Esophagus muscularis mucosa (tissue), 4 donors: Measurements from ENCODE around the gene AFTPH. TPM values are rescaled to one million over a fixed set of nuclear protein-coding genes. Genes with fewer than 3 reads are reported as not detected.

Experiments
- DNase-seq: peaks from one replicate; pipeline ENCODE4 v3.0.0-alpha.2; 2017; ENCODE audit errors: extremely low spot score
- H3K27ac ChIP-seq, 4 donors: fragments of 200-600 bp; sonication (generic); replicated peaks in 1 of 4; 1 replicate in 3 of 4; 2 replicates in 1 of 4; pipeline ENCODE4 v1.5.1; 2016 to 2019; ENCODE audit warnings: mild to moderate bottlenecking in 1 of 4
- H3K27me3 ChIP-seq, 4 donors: fragments of 200-600 bp; sonication (generic); one replicate each; pipeline versions ENCODE4 v1.5.1 to v1.6.0; 2016 to 2019
- H3K36me3 ChIP-seq, 4 donors: fragments of 200-600 bp; sonication (generic); one replicate each; pipeline ENCODE4 v1.5.1; 2016 to 2019
- H3K4me1 ChIP-seq, 4 donors: fragments of 200-600 bp; sonication (generic); one replicate each; pipeline ENCODE4 v1.5.1; 2016 to 2019
- H3K4me3 ChIP-seq, 4 donors: fragments of 200-600 bp; sonication (generic); 1 replicate in 2 of 4; 2 replicates in 2 of 4; pipeline ENCODE4 v1.5.1; 2016 to 2019; ENCODE audit warnings: mild to moderate bottlenecking in 4 of 4, moderate library complexity in 1 of 4
- H3K9me3 ChIP-seq, 4 donors: fragments of 200-600 bp; sonication (generic); 1 replicate in 3 of 4; 2 replicates in 1 of 4; pipeline ENCODE4 v1.5.1; 2016 to 2019
- EP300 ChIP-seq: sonication (generic); formaldehyde crosslinking; IDR thresholded peaks from one replicate; pipeline ENCODE4 v1.6.1; 2017; ENCODE audit warnings: antibody characterized with exemption
- POLR2A ChIP-seq: fragments of 450-650 bp; IDR thresholded peaks from one replicate; pipeline ENCODE4 v1.6.1; 2017; ENCODE audit warnings: antibody characterized with exemption, moderate library complexity, mild to moderate bottlenecking, low read depth
- POLR2AphosphoS5 ChIP-seq, 2 donors: sonication (generic); formaldehyde crosslinking; IDR thresholded peaks; one replicate each; pipeline ENCODE4 v1.6.1; 2017; ENCODE audit warnings: antibody characterized with exemption in 2 of 2
- WGBS: methylation state at CpG from one replicate; pipeline ENCODE4 v1.1.5; 2018; 5-methylcytosine and 5-hydroxymethylcytosine counted together
- intact Hi-C: fragments of 100-400 bp; cut with DNase I; formaldehyde crosslinking; loops from one replicate; pipeline ENCODE4 v1.15.1; 2023
- total RNA-seq, 4 donors: library from RNA; depleted of rRNA; stranded (reverse); fragments of >200 nt; gene quantifications; one replicate each; pipeline versions ENCODE4 v1.1.0 to v1.2.1, GENCODE V29; 2016
- TF ChIP-seq, protein P1 (sequence below), 3 experiments: fragments of 200-600 bp in 2 of 3; fragments of 450-650 bp in 1 of 3; sonication (generic) in 2 of 3; IDR thresholded peaks; one replicate each; pipeline ENCODE4 v1.5.1; 2017 to 2019; ENCODE audit warnings: antibody characterized with exemption in 3 of 3, mild to moderate bottlenecking in 2 of 3, moderate library complexity in 1 of 3

AFTPH gene
- total RNA-seq, 4 donors from 2014 or later, result 27.5 to 36.1 (median 35.7) TPM

DNA sequence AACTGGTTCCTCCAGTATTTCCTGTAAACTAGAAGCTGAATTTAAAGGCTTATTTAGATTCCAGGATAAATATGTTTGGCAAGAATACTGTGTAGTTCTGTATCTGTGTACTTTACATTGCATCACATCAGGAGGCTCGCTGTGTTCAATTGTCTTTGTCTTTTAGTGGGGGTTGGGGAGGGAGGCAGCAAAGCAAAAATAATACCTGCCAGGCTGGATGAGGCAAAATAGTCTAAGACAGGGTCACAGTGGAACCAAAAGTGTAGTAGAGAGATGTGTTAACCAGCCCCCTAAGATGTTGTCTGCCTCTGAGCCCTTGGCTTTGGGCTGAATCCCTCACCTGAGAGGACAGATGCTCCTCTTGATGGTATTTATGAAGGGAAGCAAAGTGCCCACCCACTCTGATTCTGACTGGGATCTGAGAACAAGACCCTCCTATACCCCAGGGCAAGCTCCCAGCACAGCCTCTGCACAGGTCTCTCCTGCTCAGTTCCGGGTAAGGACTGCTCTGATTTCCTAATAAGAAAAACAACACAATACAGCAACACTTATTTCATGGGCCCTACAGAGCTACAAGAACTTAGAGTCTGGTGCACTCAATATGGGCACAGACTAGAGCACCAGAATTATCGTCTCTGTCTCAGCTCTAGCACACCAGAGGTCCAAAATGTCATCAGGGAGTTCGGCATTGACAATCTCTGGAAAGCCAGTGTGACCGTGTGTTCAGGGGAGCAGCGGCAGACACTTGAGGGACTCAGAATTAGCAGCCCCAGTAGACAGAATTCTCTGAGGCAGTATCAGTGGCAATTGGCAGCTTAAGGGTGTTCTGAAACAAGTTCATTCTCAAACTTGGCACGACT, 7.2 kb upstream of the AFTPH start:
- intact Hi-C loops, result no loop called here
- Histone ChIP-seq H3K36me3 (no peaks in the 10 kb centered on the region), H3K9me3 (no peaks in the 10 kb centered on the region), H3K4me3 (no peak overlapping the region), H3K27ac (no peak overlapping the region), H3K4me1 (no peaks in the 10 kb centered on the region), H3K27me3 (no peaks in the 10 kb centered on the region)
- TF ChIP-seq POLR2AphosphoS5 (IDR thresholded peaks at IDR 0.05) (no peak), POLR2A (no peak)
- TF ChIP-seq, protein P1, sequence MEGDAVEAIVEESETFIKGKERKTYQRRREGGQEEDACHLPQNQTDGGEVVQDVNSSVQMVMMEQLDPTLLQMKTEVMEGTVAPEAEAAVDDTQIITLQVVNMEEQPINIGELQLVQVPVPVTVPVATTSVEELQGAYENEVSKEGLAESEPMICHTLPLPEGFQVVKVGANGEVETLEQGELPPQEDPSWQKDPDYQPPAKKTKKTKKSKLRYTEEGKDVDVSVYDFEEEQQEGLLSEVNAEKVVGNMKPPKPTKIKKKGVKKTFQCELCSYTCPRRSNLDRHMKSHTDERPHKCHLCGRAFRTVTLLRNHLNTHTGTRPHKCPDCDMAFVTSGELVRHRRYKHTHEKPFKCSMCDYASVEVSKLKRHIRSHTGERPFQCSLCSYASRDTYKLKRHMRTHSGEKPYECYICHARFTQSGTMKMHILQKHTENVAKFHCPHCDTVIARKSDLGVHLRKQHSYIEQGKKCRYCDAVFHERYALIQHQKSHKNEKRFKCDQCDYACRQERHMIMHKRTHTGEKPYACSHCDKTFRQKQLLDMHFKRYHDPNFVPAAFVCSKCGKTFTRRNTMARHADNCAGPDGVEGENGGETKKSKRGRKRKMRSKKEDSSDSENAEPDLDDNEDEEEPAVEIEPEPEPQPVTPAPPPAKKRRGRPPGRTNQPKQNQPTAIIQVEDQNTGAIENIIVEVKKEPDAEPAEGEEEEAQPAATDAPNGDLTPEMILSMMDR (IDR thresholded peaks at IDR 0.05), result no peak
- 77% methylated on average over 6 of the region's 7 CpGs for WGBS
- DNase-seq, result no peak

DNA sequence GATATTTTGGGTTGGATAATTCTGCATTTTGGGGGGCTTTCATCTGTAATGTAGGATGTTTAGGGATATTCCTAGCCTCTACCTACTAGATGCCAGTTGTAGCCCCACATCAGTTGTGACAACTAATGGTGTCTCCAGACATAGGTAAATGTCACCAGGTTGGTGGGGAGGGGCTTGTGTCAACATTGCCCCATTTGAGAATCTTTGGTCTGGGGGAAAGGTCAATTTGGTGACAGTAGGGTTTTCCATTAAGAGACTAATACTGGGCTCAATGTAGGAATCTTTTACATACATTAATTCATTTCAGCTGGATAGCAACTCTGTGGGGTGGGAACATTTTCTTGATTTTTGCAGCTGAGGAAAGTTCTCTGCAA, 6.6 kb upstream of the AFTPH start:
- intact Hi-C loops, result no loop called here
- Histone ChIP-seq H3K36me3 (no peaks in the 10 kb centered on the region), H3K4me3 (no peak overlapping the region), H3K9me3 (no peaks in the 10 kb centered on the region), H3K27me3 (no peaks in the 10 kb centered on the region), H3K27ac (no peak overlapping the region), H3K4me1 (peaks cover 0 to 1% (median under 1%) of the 10 kb centered on the region in 4 donors)
- TF ChIP-seq, protein P1 (IDR thresholded peaks at IDR 0.05), result no peak
- TF ChIP-seq POLR2AphosphoS5 (IDR thresholded peaks at IDR 0.05) (no peak), POLR2A (no peak), EP300 (no peak)
- DNase-seq, result no peak

DNA sequence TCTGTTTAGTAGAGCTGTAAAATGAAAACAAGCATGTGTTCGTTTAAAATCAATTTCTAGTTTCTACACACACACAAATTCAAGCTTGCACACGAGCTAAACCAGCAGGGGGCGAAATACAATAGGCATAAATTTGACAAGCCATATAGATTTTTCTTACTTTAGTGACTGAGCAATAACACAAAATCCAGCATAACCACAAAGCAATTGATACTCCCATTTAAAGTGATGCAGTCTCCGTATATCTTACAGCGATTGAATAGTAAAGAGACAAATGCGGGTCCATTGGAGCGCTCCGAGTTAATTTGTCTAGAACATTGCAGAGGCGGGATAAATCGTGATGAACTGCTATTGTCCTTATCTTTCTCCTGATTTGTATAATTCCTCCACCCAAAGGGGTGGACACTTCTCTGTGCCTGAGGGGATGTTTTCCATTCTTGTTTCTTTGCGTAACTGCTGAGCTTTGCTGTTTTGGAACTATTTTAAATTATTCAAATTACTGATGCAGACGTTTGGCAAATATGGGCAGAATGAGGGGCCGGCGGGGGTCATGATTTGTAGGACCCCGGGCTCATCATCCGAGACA, 1.2 kb upstream of the AFTPH start:
- peaks cover 19 to 40% (median 36%) of the 10 kb centered on the region in 4 donors for H3K4me1 ChIP-seq
- intact Hi-C loops, result loop anchor here (2.0 to 10.0 kb wide), 3 partner anchors 39 to 342 kb away; no protein-coding TSS in a partner anchor
- TF ChIP-seq POLR2A (no peak), POLR2AphosphoS5 (IDR thresholded peaks at IDR 0.05) (peak in 1 of 2 donors; percentile 11)
- TF ChIP-seq, protein P1 (IDR thresholded peaks at IDR 0.05), result peak; percentile 71 to 86 (median 85)
- no peaks in the 10 kb centered on the region for H3K9me3 ChIP-seq
- H3K27ac ChIP-seq, result peak overlapping the region; percentile 96 to 97 (median 97)
- no peak for DNase-seq
- H3K4me3 ChIP-seq, result peak overlapping the region; percentile 82 to 96 (median 94)
- no peaks in the 10 kb centered on the region for H3K27me3 ChIP-seq
- no peaks in the 10 kb centered on the region for H3K36me3 ChIP-seq
- 2% methylated on average over 16 of the region's 16 CpGs for WGBS

DNA sequence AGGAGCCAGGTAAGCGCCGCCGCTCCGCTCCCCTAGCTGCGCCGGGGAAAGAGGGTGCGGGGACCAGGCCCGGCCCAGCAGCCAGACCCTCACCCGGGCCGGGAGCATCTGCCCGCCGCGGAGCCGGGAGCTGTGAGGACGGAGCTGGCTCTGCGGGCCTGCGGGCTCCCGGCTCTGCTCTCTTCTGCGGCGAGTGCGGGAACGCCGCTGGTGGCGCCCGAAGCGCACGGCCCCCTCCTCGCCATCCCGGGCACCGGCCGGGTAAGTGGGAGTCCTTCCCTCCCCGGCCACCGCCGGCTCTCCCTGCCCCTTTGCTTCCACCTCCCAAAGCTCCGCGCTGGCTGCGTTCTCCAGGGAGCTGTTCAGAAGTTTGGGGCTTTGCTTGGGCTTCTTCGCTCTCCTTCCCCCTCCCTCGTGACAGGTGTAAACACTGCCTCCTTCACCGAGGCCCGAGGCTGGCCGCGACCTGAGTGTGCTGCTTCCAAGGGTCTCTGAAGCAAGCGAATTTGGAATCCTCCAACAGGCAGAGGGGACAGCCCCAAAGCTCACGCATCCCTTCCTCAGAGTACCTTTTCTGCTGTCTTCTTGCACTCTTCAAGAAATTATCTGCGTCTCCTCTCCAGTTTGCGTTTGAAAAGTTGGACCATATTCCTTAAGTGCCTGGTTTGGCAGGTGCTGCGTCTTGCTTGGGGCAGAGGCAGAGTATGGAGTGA, 632 bp downstream of the AFTPH start:
- H3K9me3 ChIP-seq, result no peaks in the 10 kb centered on the region
- TF ChIP-seq POLR2AphosphoS5 (IDR thresholded peaks at IDR 0.05), result no peak
- no peak for TF ChIP-seq EP300
- TF ChIP-seq, protein P1 (IDR thresholded peaks at IDR 0.05), result no peak
- TF ChIP-seq POLR2A, result no peak
- H3K4me3 ChIP-seq, result peak overlapping the region; percentile 82 to 96 (median 94)
- peak; percentile 91 for DNase-seq
- peaks cover 22 to 45% (median 41%) of the 10 kb centered on the region in 4 donors for H3K4me1 ChIP-seq
- no peaks in the 10 kb centered on the region for H3K36me3 ChIP-seq
- no peaks in the 10 kb centered on the region for H3K27me3 ChIP-seq
- peak overlapping the region; percentile 96 to 97 (median 97) for H3K27ac ChIP-seq
- WGBS, result 0% methylated on average over 32 of the region's 48 CpGs
- intact Hi-C loops, result loop anchor here (5.0 to 10.0 kb wide), 2 partner anchors 38 to 120 kb away; no protein-coding TSS in a partner anchor
